Activated effector memory CD4-positive, alpha-beta T cell treated with anti-CD3 and anti-CD28 coated beads, Interleukin-2, amount 50 U/mL, for 16 hours (primary cell): Measurements from ENCODE around the gene TIMM23.
"Not testable (repeated sequence)": the region's sequence is repeated elsewhere in the genome, so short reads cannot be mapped to it uniquely, and the experiment has no call there.

Experiments
- DNase-seq: peaks from one replicate; pipeline ENCODE4 v3.0.0-alpha.2; 2020

TIMM23 gene

GRCh38 chr10:46025406-46025805, 53.1 kb downstream of the TIMM23 start:
- no peak for DNase-seq

- no peak for DNase-seq
Observed at GRCh38 chr10:46026106-46026505, 53.8 kb downstream of the TIMM23 start.

- no peak for DNase-seq
Observed at GRCh38 chr10:46028584-46029460, 56.5 kb downstream of the TIMM23 start.

GRCh38 chr10:46029461-46030030, 57.3 kb downstream of the TIMM23 start:
- no peak for DNase-seq

GRCh38 chr10:46030091-46030937, 58.0 kb downstream of the TIMM23 start, which contains the start of gene NCOA4:
Gene NCOA4, minus strand, starts transcription at chr10:46030623. Its CDS starts 13,943 bp downstream, at chr10:46016680.
- DNase-seq = peak; percentile 98

- no peak for DNase-seq
Observed at GRCh38 chr10:46031648-46032532, 59.6 kb downstream of the TIMM23 start.

- DNase-seq = no peak
Observed at GRCh38 chr10:46033602-46034011, 61.3 kb downstream of the TIMM23 start.

- no peak for DNase-seq
Observed at GRCh38 chr10:46035923-46036849, 63.9 kb downstream of the TIMM23 start.

GRCh38 chr10:46037107-46037825, 65.0 kb downstream of the TIMM23 start:
- DNase-seq = no peak

- DNase-seq = no peak
Observed at GRCh38 chr10:46040004-46040403, 67.7 kb downstream of the TIMM23 start.

- no peak for DNase-seq
Observed at GRCh38 chr10:46042527-46042926, 70.2 kb downstream of the TIMM23 start.

- DNase-seq = no peak
Observed at GRCh38 chr10:46046261-46046660, 74.0 kb downstream of the TIMM23 start, which contains the start of gene MSMB. Gene MSMB, minus strand, starts transcription at chr10:46046269. Its CDS starts 32 bp downstream, at chr10:46046237.

GRCh38 chr10:46048152-46048551, 75.9 kb downstream of the TIMM23 start:
- DNase-seq = no peak

- not testable (repeated sequence) for DNase-seq
Observed at GRCh38 chr10:46049497-46049831, 77.2 kb downstream of the TIMM23 start.

- DNase-seq = no peak
Observed at GRCh38 chr10:46050941-46051623, 78.8 kb downstream of the TIMM23 start.

- no peak for DNase-seq
Observed at GRCh38 chr10:46052057-46052790, 79.9 kb downstream of the TIMM23 start.

- DNase-seq = no peak
Observed at GRCh38 chr10:46052791-46053375, 80.6 kb downstream of the TIMM23 start.
